Measurements from ENCODE around the gene MSMO1.

- no peak for TF ChIP-seq CTCF (IDR thresholded peaks at IDR 0.05; ENCODE audit: borderline replicate concordance, extremely low read depth, low read length, poor library complexity, severe bottlenecking)
- no peak for TF ChIP-seq EZH2 (IDR thresholded peaks at IDR 0.05; ENCODE audit: borderline replicate concordance, low read depth, low read length, severe bottlenecking)
Measured at GRCh38 chr4:165383591-165384073, 56.2 kb downstream of the MSMO1 start.

Data from DND-41 (cell line).